SJSA1 (cell line): Measurements from ENCODE around the gene MEP1A. TPM values are rescaled to one million over a fixed set of nuclear protein-coding genes. Genes with fewer than 3 reads are reported as not detected.

Experiments used
- DNase-seq, 2 experiments: peaks; one replicate each; pipeline ENCODE4 v3.0.0-alpha.2; 2015 to 2020; ENCODE audit warnings: low spot score in 2 of 2, low read depth in 1 of 2
- H3K27ac ChIP-seq: fragments of 250-450 bp; sonication (Bioruptor Pico); 2 replicates; pipeline ENCODE4 v1.5.1; 2020; ENCODE audit warnings: mild to moderate bottlenecking, moderate library complexity
- H3K27me3 ChIP-seq: fragments of 250-450 bp; sonication (Bioruptor Pico); replicated peaks from 2 replicates; pipeline ENCODE4 v1.5.1; 2020; ENCODE audit warnings: mild to moderate bottlenecking, moderate library complexity
- H3K36me3 ChIP-seq: fragments of 250-450 bp; sonication (Bioruptor Pico); 2 replicates; pipeline ENCODE4 v1.5.1; 2020; ENCODE audit warnings: mild to moderate bottlenecking
- H3K4me1 ChIP-seq: fragments of 250-450 bp; sonication (Bioruptor Pico); replicated peaks from 2 replicates; pipeline ENCODE4 v1.6.1; 2021; ENCODE audit warnings: mild to moderate bottlenecking
- H3K4me3 ChIP-seq: fragments of 250-450 bp; sonication (Bioruptor Pico); 2 replicates; pipeline ENCODE4 v1.5.1; 2020; ENCODE audit warnings: mild to moderate bottlenecking
- H3K9me3 ChIP-seq: fragments of 250-450 bp; sonication (Bioruptor Pico); replicated peaks from 2 replicates; pipeline ENCODE4 v1.5.1; 2020; ENCODE audit warnings: mild to moderate bottlenecking
- total RNA-seq: library from RNA; depleted of rRNA; stranded (reverse); fragments of >200 nt; shearing (Covaris generic); gene quantifications from 2 replicates; pipeline ENCODE4 v1.2.3, GENCODE V29; 2014

Gene MEP1A
- total RNA-seq, 1 experiment from 2014 or later, result 0.08 TPM

DNA sequence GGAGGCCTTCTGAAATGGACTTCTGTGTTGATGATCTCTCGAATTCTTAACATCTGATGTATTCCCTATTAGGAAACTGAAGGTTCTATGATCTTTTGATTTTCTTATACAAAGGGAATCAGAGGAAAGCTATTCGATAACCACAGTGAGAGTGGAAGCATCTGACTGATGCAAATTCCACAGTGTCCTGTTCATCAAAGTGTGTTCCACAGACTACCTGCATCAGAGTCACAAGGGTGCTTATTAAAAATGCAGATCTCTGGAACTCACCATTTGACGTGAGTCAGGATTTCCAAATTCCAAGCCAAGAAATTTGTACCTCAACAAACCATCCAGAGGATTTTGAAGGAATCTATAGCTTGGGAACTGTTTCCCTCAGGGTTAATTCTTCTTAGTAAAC is 4.4 kb upstream of the MEP1A start:
- no peaks in the 10 kb centered on the region for H3K36me3 ChIP-seq

DNA sequence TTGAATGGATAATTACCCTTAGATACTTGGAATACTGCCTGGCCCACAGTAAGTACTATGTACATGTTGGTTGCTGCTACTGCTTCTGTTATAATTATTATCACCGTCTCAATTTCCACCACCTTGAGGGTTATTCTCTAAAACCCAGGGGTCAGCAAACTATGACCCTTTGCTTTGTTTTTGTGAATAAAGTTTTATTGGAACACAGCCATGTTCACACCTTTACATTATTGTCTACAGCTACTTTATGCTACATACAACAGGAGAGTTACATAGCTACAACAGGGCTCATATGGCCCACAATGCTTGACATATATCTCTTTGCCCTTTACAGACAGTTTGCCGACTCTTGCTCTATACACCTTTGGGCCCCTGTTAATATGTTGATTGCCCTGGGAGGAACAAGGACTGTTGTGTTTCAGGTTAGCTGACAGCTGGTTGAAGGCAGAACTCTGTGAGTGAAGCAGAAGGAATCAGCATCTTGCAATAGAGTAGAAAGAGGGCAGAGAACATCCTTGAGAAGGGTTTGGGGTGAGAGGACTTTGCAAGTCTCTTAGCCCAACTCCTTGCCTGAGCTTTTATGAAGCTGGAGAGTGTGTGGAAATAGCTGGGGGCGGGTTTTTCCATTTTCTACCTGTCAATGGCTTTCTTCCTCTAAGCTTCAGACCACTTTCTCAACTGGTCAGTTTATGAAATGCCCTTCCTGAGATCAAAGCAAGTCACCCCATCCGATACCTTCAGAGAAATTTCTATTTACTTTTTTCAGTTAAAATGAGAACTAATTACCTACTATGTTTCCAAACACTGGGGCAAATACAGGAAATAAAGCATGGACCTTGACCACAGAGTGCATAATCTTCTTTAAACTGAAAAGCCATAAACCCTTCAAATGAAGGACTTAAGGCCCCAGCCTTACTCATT is 3.5 kb upstream of the MEP1A start:
- no peak overlapping the region for H3K4me3 ChIP-seq
- no peaks in the 10 kb centered on the region; the same call in 1 of the 2 replicates for H3K9me3 ChIP-seq
- H3K27ac ChIP-seq, result no peak overlapping the region
- no peak for DNase-seq
- 0 out of 2 replicates have a peak, but pooled peaks cover 4% of the 10 kb centered on the region for H3K27me3 ChIP-seq
- no peaks in the 10 kb centered on the region for H3K36me3 ChIP-seq
- no peaks in the 10 kb centered on the region for H3K4me1 ChIP-seq

More for the DNA sequence above, 4.4 kb upstream of the MEP1A start:
- Histone ChIP-seq H3K4me3 (no peak overlapping the region), H3K27me3 (0 out of 2 replicates have a peak, but pooled peaks cover 4% of the 10 kb centered on the region), H3K4me1 (no peaks in the 10 kb centered on the region), H3K27ac (no peak overlapping the region), H3K9me3 (no peaks in the 10 kb centered on the region; the same call in 1 of the 2 replicates)
- no peak for DNase-seq

DNA sequence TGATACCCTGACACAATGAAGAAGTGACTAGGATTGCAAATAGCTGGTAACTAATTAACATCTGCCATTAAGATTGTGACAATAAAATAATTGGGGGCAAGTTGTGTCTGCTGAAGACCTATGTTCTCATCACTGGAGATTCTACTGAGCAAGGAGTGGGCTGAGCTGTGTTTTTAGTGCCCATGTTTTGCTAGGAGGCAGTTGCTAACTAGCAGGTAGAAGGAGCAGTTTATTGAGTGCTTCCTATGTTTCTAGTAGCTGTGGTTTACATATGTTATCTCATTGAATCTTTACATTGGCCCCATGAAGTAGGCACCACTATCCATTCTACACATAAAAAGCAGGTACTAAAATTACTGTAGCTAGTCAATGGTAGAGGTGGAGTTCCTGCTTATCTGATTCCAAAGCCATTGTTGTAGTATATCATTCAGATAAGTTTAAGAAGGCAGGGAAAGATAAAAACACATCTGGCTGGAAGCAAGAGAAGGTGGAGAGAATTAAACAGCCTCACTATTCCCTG is 2.8 kb upstream of the MEP1A start:
- no peak for DNase-seq
- Histone ChIP-seq H3K9me3 (no peaks in the 10 kb centered on the region; the same call in 1 of the 2 replicates), H3K4me3 (no peak overlapping the region), H3K4me1 (no peaks in the 10 kb centered on the region), H3K36me3 (no peaks in the 10 kb centered on the region), H3K27me3 (0 out of 2 replicates have a peak, but pooled peaks cover 1% of the 10 kb centered on the region), H3K27ac (no peak overlapping the region)

DNA sequence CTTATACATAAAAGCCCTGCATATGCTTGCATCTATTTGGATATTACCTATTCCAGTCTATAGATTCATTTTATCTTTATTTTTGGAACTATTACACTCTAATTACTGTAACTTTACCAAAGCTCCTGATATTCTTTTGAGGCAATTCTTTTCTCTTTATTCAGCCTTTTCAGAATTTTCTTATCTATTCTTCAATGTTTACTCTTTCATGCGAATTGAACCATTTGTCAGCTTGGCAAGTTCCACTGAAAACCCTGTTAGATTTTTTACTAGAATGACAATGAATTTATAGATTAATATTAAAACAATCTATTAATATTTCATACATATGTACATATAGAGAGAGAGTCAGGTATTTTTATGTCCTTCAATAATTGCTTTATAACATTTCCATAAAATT is 554 bp upstream of the MEP1A start:
- Histone ChIP-seq H3K36me3 (no peaks in the 10 kb centered on the region), H3K9me3 (no peaks in the 10 kb centered on the region), H3K27ac (no peak overlapping the region), H3K4me3 (no peak overlapping the region), H3K27me3 (0 out of 2 replicates have a peak, but pooled peaks cover 3% of the 10 kb centered on the region), H3K4me1 (no peaks in the 10 kb centered on the region)
- no peak for DNase-seq

DNA sequence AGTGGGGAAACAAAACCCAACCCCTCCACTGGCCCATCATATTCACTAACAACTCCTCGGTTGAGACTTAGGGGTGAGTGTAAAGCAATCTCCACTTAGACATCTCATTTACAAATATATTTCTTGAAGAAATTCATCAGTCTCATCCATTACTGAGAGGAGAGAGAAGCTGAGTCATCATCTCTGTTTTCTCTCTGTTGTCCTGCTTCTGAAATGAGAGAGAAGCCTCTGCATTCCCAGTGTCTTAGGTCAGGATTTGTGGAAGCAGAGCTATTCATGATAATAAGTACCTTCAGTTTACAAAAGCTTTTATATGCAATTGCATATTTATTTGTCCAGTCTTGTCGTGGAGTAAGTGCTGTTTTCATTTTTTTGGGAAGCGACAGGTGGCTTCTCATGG is 879 bp downstream of the MEP1A start:
- no peak overlapping the region for H3K4me3 ChIP-seq
- no peak for DNase-seq
- H3K27ac ChIP-seq, result no peak overlapping the region
- 0 out of 2 replicates have a peak, but pooled peaks cover 3% of the 10 kb centered on the region for H3K27me3 ChIP-seq
- H3K36me3 ChIP-seq, result no peaks in the 10 kb centered on the region
- H3K4me1 ChIP-seq, result no peaks in the 10 kb centered on the region
- H3K9me3 ChIP-seq, result no peaks in the 10 kb centered on the region

DNA sequence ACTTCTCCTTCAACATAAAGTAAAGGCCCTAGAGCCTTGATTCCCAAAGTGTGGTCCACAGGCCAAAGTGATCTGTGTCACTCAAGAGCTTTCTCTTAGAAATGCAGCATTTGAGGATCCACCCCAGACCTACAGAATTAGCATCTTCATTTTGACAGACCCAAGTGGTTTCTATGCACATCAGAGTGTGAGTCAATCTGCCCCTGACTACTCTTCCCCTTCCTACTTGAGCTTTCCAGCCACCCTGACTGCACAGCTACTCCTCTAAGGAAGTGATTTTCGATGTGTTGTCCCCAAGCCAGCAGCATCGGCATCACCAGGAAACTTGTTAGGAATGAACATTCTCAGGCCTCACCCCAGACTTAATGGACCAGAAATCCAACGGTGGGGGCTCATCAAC is 2.6 kb downstream of the MEP1A start:
- Histone ChIP-seq H3K27ac (no peak overlapping the region), H3K4me1 (no peaks in the 10 kb centered on the region), H3K4me3 (no peak overlapping the region), H3K36me3 (no peaks in the 10 kb centered on the region), H3K27me3 (0 out of 2 replicates have a peak, but pooled peaks cover 5% of the 10 kb centered on the region), H3K9me3 (no peaks in the 10 kb centered on the region)
- DNase-seq, result no peak

DNA sequence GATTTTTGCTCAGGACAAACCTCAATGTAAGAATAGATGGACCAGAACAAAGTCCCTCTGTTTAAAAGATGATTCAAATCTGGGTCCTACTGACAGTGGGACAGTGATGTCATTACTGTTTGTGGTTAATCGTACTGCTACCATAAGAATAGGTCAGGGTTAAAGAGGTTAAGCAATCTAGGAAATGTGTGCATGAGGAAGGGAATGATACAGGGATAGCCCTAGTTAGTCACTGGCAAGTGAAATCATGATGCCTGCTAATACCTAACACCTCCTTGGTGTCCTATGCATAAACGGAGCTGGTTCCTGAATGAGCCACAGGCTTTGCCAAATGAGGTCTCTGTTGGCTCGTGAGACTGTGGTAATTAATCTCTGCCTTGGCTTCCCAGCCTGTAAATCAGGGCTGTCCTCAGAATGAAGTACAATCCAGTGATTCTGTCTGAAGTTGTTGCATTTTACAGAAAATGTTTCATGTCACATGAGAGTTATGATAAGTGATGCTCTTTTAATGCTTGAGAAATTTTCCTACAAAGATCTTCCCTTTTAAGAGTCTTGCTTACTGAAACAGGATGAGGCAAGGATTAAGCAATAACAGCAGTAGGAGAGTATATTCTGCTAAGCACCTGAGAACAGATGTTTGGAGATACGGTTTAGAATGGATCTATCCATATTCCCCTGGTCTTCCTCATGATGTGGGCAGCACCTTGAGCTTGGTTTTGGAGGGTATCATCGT is 3.8 kb downstream of the MEP1A start:
- DNase-seq, result no peak
- Histone ChIP-seq H3K27ac (no peak overlapping the region), H3K36me3 (no peaks in the 10 kb centered on the region), H3K4me3 (no peak overlapping the region), H3K27me3 (0 out of 2 replicates have a peak, but pooled peaks cover 5% of the 10 kb centered on the region), H3K9me3 (no peaks in the 10 kb centered on the region), H3K4me1 (no peaks in the 10 kb centered on the region)

DNA sequence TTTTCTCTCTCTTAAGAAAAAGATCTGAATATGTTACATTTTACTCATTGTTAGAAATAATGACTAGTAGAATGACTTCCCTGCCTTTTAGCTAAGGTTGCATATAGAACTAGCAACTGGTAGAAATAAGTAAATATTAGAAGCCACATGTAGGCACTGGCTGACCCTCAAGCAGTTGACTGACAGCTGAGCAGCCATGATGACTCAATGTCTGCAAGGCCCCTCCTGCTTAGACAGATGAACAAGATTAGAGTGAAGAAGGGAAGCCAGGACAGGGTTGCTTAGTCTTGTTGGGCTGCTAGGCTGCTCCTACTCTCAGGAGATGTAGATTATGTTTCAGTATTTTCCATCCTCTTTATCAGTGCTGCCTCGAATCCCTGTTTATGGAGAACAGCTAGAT is 6.5 kb downstream of the MEP1A start:
- Histone ChIP-seq H3K27me3 (peaks cover 5% of the 10 kb centered on the region; the same call in 1 of the 2 replicates), H3K4me1 (no peaks in the 10 kb centered on the region), H3K27ac (no peak overlapping the region), H3K9me3 (no peaks in the 10 kb centered on the region), H3K4me3 (no peak overlapping the region), H3K36me3 (no peaks in the 10 kb centered on the region)
- no peak for DNase-seq

DNA sequence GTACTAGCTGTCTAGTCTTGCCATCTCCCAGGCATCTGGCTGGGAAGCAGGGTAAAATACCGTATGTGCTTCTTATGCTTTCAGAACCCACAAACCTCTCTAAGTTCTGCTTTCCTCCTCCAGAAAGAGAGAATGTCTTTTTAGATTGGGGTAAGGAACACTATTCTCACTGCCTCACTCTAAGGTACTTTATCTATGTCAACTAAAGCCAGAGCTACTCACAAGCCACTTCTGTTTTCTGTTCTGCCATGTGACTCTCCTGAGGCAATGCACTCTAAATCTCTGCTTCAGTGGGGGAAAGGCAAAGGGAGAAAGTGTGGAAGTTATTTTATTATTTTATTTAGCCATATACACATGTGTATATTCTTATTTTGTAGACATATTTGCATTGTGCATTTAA is 15.6 kb downstream of the MEP1A start:
- Histone ChIP-seq H3K9me3 (no peaks in the 10 kb centered on the region), H3K36me3 (no peaks in the 10 kb centered on the region), H3K27me3 (no peaks in the 10 kb centered on the region; the same call in 1 of the 2 replicates), H3K27ac (no peak overlapping the region), H3K4me1 (no peaks in the 10 kb centered on the region), H3K4me3 (no peak overlapping the region)
- DNase-seq, result no peak

DNA sequence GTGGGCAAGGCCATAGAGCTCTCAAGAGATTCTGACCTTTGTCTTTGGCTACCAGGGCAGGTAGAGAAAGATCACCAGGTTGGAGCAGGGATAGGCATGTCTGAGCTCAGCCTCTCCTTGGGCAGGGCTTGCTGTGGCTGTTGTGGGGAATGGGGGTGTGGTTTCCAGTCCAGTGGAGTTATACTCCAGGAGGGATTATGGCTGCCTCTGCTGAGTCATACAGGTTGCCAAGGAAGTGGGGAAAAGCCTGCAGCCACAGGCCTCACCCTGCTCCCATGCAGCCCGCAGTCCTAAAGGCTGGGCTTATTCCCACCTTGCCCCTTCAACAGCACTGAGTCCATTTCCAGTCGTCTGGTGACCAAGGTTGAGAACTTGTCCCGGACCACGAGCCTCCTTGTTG is 21.9 kb downstream of the MEP1A start:
- Histone ChIP-seq H3K4me3 (no peak overlapping the region), H3K4me1 (no peaks in the 10 kb centered on the region), H3K27ac (no peak overlapping the region), H3K27me3 (no peaks in the 10 kb centered on the region), H3K9me3 (no peaks in the 10 kb centered on the region), H3K36me3 (no peaks in the 10 kb centered on the region)
- no peak for DNase-seq

DNA sequence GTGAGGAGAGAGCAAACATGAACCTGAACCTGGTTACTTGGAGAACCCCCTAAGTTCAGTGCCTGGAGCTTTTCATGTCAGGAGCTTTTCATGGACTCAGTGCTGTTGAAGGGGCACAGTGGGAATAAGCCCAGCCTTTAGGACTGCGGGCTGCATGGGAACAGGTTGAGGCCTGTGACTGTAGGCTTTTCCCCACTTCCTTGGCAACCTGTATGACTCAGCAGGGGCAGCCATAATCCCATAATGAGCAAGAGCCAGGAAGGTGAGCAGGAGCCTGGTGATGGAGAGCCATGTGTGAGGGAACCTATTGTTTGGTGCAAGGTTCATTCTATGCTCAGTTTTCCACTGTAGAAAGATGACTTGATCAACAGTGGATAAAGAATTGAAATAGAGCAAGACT is 23.4 kb downstream of the MEP1A start:
- no peak overlapping the region for H3K27ac ChIP-seq
- no peak for DNase-seq
- H3K4me1 ChIP-seq, result no peaks in the 10 kb centered on the region
- no peaks in the 10 kb centered on the region for H3K36me3 ChIP-seq
- no peaks in the 10 kb centered on the region for H3K9me3 ChIP-seq
- no peaks in the 10 kb centered on the region for H3K27me3 ChIP-seq
- no peak overlapping the region for H3K4me3 ChIP-seq

DNA sequence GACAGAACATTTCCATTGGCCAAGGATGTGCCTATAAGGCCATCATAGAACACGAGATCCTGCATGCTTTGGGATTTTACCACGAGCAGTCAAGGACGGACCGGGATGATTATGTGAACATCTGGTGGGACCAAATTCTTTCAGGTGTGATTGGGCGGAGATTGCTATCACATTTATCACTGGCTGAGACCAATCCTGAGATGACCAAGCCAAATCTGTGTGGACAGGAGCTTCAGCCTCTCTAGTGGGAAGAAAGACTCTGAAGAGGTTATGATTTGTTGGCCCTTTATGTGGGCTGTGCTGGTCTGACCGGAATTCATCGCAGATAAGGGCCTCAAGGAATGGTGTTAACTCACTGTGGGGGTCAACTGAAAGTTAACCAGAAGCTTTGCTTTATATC is 26.4 kb downstream of the MEP1A start:
- H3K9me3 ChIP-seq, result no peaks in the 10 kb centered on the region
- no peaks in the 10 kb centered on the region for H3K27me3 ChIP-seq

DNA sequence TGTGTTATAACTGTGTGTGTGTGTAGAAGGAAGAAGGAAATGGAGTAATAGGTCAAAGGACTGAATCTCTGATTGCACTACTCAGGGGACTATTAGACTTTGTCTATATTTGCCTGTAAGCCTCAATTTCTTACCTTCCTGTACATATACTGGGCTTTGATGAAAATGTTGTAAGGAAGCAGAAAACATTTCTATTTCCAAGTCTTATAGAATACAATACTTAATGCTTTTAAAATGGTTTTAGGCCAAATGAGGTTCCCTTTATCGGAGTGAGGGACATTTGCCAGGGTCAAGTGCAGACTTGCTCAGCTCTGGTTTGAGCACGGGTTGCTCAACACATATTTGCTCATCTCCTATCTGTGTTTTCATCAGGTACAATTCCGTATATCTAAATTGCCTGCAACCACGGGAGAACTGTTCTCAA is 28.3 kb downstream of the MEP1A start:
- Histone ChIP-seq H3K27ac (no peak overlapping the region), H3K36me3 (no peaks in the 10 kb centered on the region), H3K4me1 (no peaks in the 10 kb centered on the region), H3K27me3 (no peaks in the 10 kb centered on the region), H3K9me3 (no peaks in the 10 kb centered on the region), H3K4me3 (no peak overlapping the region)
- DNase-seq, result no peak

More for the DNA sequence above, 26.4 kb downstream of the MEP1A start:
- Histone ChIP-seq H3K36me3 (no peaks in the 10 kb centered on the region), H3K27ac (no peak overlapping the region), H3K4me1 (no peaks in the 10 kb centered on the region), H3K4me3 (no peak overlapping the region)
- DNase-seq, result no peak

DNA sequence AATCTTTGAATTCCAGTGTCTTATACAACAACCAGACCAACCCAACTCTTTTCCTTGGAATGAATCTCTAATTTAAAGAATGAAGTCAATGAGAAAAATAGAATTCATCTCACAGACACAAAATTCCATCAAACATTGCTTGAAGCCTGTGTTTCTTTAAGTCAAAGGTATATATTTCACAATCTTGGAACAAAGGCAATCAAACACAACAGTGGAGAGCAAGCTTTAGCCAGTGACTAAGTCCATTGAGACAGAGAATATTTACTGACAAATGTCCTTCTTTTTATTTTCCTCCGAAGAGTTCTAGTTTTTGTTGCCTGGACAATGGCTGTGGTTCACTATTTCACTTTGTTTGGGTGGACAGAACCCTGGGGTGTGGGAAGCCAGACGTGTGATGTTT is 35.8 kb downstream of the MEP1A start:
- no peak for DNase-seq
- H3K36me3 ChIP-seq, result no peaks in the 10 kb centered on the region

More for the DNA sequence above, 35.8 kb downstream of the MEP1A start:
- Histone ChIP-seq H3K4me1 (no peaks in the 10 kb centered on the region), H3K4me3 (no peak overlapping the region), H3K27me3 (no peaks in the 10 kb centered on the region), H3K9me3 (no peaks in the 10 kb centered on the region), H3K27ac (no peak overlapping the region)
